ENCODE measurements around the gene CCBE1. TPM values are rescaled to one million over a fixed set of nuclear protein-coding genes. Genes with fewer than 3 reads are reported as not detected.
A peak's percentile ranks its signal among the peaks of the same experiment; 100 is the strongest.

The CCBE1 gene
- total and polyA plus RNA-seq, 2 of the 4 experiments (the other 2 are of a cell fraction) = 64.8 to 148 TPM

GRCh38 chr18:59536166-59536565 is 161.1 kb downstream of the CCBE1 start:
- POLR2A ChIA-PET (ENCODE audit: unreplicated experiment) = no interaction called here
- dilution Hi-C loops (cut with HindIII; ENCODE audit: low sequenced_read_pairs, unreplicated experiment) = no loop called here
- no peak overlapping the region for H3K27ac ChIP-seq (ENCODE audit: insufficient read depth, low read length)

More at GRCh38 chr18:59536166-59536565, 161.1 kb downstream of the CCBE1 start:
- H3K14ac ChIP-seq (replicated peaks; ENCODE audit: low read depth, low read length) = no peak overlapping the region
- no peak overlapping the region for H3K56ac ChIP-seq (ENCODE audit: extremely low read depth, insufficient read depth, low read length)
- H2AK5ac ChIP-seq (ENCODE audit: low read depth, low read length) = no peak overlapping the region
- no peak overlapping the region for H3K4me3 ChIP-seq (ENCODE audit: insufficient read depth, low read depth, low read length)
- H3K4me1 ChIP-seq (ENCODE audit: control insufficient read depth, insufficient read depth, low read length) = no peaks in the 10 kb centered on the region; the same call in 1 of the 2 replicates
- no peak overlapping the region for H2BK5ac ChIP-seq (ENCODE audit: low read depth, low read length, poor library complexity, severe bottlenecking)
- H3K79me1 ChIP-seq (ENCODE audit: low read depth in 1 of 2, low read length in 2 of 2) = peaks cover 24 to 35% of the 10 kb centered on the region in 2 experiments; a peak in 3 of 4 replicates
- H2AK9ac ChIP-seq (replicated peaks; ENCODE audit: low read depth, low read length, poor library complexity) = peak overlapping the region; percentile 86
- no peak overlapping the region for H4K8ac ChIP-seq (ENCODE audit: low read depth in 2 of 2, low read length in 2 of 2)
- peaks cover 3% of the 10 kb centered on the region; the same call in 1 of the 2 replicates for H3K9me1 ChIP-seq (ENCODE audit: insufficient read depth, low read length)
- peak; percentile 47 for DNase-seq
- no peak overlapping the region for H2BK15ac ChIP-seq (ENCODE audit: low read depth, low read length)
- peak overlapping the region; percentile 24 for H2AFZ ChIP-seq (replicated peaks; ENCODE audit: low read length, poor library complexity)
- CTCF ChIA-PET = no interaction called here
- ATAC-seq (ENCODE audit: low read depth) = peak; percentile 60
- no peaks in the 10 kb centered on the region for H3K36me3 ChIP-seq (ENCODE audit: control insufficient read depth, insufficient read depth, low read length)
- no peak overlapping the region for H2BK20ac ChIP-seq (ENCODE audit: low read depth, low read length)
- no peak overlapping the region for H2BK120ac ChIP-seq (ENCODE audit: low read depth, low read length)
- H4K5ac ChIP-seq (ENCODE audit: low read depth, low read length) = no peak overlapping the region
- TF ChIP-seq MAZ (IDR thresholded peaks at IDR 0.05; ENCODE audit: borderline replicate concordance, low read depth, low read length) = no peak
- no peak for TF ChIP-seq NFE2L2 (IDR thresholded peaks at IDR 0.05; ENCODE audit: low read depth, low read length)
- TF ChIP-seq USF2 (IDR thresholded peaks at IDR 0.05; ENCODE audit: low read depth, low read length) = no peak
- no peak overlapping the region for H3K4me2 ChIP-seq (ENCODE audit: low read depth, low read length)
- H3K18ac ChIP-seq (ENCODE audit: low read depth, low read length) = no peak overlapping the region
- intact Hi-C loops (cut with micrococcal nuclease) = no loop called here
- BruUV-seq (replicated peaks) = no TSS peak
- no peaks in the 10 kb centered on the region for H3K27me3 ChIP-seq (ENCODE audit: control insufficient read depth, insufficient read depth, low read length)
- H3K9ac ChIP-seq (ENCODE audit: low read depth, low read length) = no peak overlapping the region
- H3K9me3 ChIP-seq (ENCODE audit: control insufficient read depth, insufficient read depth, low read length) = no peaks in the 10 kb centered on the region
- WGBS, 2 experiments (ENCODE audit: extremely low coverage in 2 of 2, insufficient read length in 1 of 2) = 86% methylated on average over 5 of the region's 8 CpGs; no CpG with 5 or more reads in 1 of the 2 experiments
- peaks cover 11% of the 10 kb centered on the region; the same call in 1 of the 2 replicates for H4K20me1 ChIP-seq (ENCODE audit: insufficient read depth, low read length)
- H3K4ac ChIP-seq (ENCODE audit: low read depth, low read length) = no peak overlapping the region
- no peak overlapping the region for H3K23ac ChIP-seq (ENCODE audit: low read depth, low read length)
- no peak overlapping the region for H4K91ac ChIP-seq (ENCODE audit: insufficient read depth, low read depth, low read length)
- in situ Hi-C loops (cut with MboI; ENCODE audit: low sequenced_read_pairs) = no loop called here

Data from IMR-90 (cell line).